ENCODE data around the gene FOXG1.

- TF ChIP-seq SP1 (IDR thresholded peaks at IDR 0.05; ENCODE audit: low read depth) (no peak), MAX (IDR thresholded peaks at IDR 0.05) (no peak), POLR2A (IDR thresholded peaks at IDR 0.05; ENCODE audit: borderline replicate concordance, extremely low read depth, insufficient read depth, insufficient read length) (no peak), EZH2 (IDR thresholded peaks at IDR 0.05) (no peak), YY1 (IDR thresholded peaks at IDR 0.05; ENCODE audit: extremely low read depth, insufficient replicate concordance, low read depth, low read length) (no peak), ZBTB33 (IDR thresholded peaks at IDR 0.05; ENCODE audit: extremely low read depth, insufficient replicate concordance, low read length) (no peak), POLR2AphosphoS5 (IDR thresholded peaks at IDR 0.05; ENCODE audit: low read depth, low read length) (no peak)
- TF ChIP-seq, protein P1, sequence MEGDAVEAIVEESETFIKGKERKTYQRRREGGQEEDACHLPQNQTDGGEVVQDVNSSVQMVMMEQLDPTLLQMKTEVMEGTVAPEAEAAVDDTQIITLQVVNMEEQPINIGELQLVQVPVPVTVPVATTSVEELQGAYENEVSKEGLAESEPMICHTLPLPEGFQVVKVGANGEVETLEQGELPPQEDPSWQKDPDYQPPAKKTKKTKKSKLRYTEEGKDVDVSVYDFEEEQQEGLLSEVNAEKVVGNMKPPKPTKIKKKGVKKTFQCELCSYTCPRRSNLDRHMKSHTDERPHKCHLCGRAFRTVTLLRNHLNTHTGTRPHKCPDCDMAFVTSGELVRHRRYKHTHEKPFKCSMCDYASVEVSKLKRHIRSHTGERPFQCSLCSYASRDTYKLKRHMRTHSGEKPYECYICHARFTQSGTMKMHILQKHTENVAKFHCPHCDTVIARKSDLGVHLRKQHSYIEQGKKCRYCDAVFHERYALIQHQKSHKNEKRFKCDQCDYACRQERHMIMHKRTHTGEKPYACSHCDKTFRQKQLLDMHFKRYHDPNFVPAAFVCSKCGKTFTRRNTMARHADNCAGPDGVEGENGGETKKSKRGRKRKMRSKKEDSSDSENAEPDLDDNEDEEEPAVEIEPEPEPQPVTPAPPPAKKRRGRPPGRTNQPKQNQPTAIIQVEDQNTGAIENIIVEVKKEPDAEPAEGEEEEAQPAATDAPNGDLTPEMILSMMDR (IDR thresholded peaks at IDR 0.05 in 2 of 3, conservative IDR thresholded peaks at IDR 0.05 in 1 of 3; ENCODE audit: borderline replicate concordance in 1 of 3, insufficient read depth in 1 of 3, low read depth in 2 of 3, low read length in 2 of 3): no peak
- TF ChIP-seq, protein P2, sequence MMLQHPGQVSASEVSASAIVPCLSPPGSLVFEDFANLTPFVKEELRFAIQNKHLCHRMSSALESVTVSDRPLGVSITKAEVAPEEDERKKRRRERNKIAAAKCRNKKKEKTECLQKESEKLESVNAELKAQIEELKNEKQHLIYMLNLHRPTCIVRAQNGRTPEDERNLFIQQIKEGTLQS (IDR thresholded peaks at IDR 0.05): no peak
Observed at GRCh38 chr14:28762303-28762954, 4.2 kb upstream of the FOXG1 start.

All from HCT116 (cell line).